ENCODE measurements around the gene TUBGCP5.

GRCh38 chr15:23081271-23081670 lies 41.9 kb upstream of the TUBGCP5 start:
- TF ChIP-seq CTCF (IDR thresholded peaks at IDR 0.05) (no peak), EZH2 (IDR thresholded peaks at IDR 0.05; ENCODE audit: borderline replicate concordance, insufficient read depth, low read depth, low read length, poor library complexity, severe bottlenecking) (no peak)

All from B cell (primary cell).